Uterus (tissue), 4 donors: ENCODE results near the gene VPS37D. TPM values are rescaled to one million over a fixed set of nuclear protein-coding genes. Genes with fewer than 3 reads are reported as not detected.
"Not testable (repeated sequence)": the region's sequence is repeated elsewhere in the genome, so short reads cannot be mapped to it uniquely, and the experiment has no call there.

Experiments
- DNase-seq, 2 donors: peaks; one replicate each; pipeline ENCODE4 v3.0.0-alpha.2; 2019 to 2020
- H3K27ac ChIP-seq, 2 donors: fragments of 200-600 bp; sonication (generic); 1 replicate in 1 of 2; 2 replicates in 1 of 2; pipeline ENCODE4 v1.5.1; 2016 to 2018
- H3K27me3 ChIP-seq, 2 donors: fragments of 200-600 bp; sonication (generic); one replicate each; pipeline ENCODE4 v1.5.1; 2018 to 2019; ENCODE audit warnings: control low read depth in 1 of 2
- H3K36me3 ChIP-seq, 2 donors: fragments of 200-600 bp; sonication (generic); one replicate each; pipeline ENCODE4 v1.5.1; 2019; ENCODE audit warnings: control low read depth in 1 of 2
- H3K4me1 ChIP-seq, 2 donors: fragments of 200-600 bp; sonication (generic); one replicate each; pipeline ENCODE4 v1.5.1; 2018 to 2019; ENCODE audit warnings: control low read depth in 1 of 2
- H3K4me3 ChIP-seq, 2 donors: fragments of 200-600 bp; sonication (generic); 1 replicate in 1 of 2; 2 replicates in 1 of 2; pipeline ENCODE4 v1.5.1; 2018 to 2019; ENCODE audit warnings: mild to moderate bottlenecking in 1 of 2
- H3K9me3 ChIP-seq, 2 donors: fragments of 200-600 bp; sonication (generic); one replicate each; pipeline ENCODE4 v1.5.1; 2019; ENCODE audit warnings: control low read depth in 1 of 2
- CTCF ChIP-seq, 4 experiments: fragments of 200-600 bp in 2 of 4; fragments of 450-650 bp in 2 of 4; sonication (generic) in 2 of 4; IDR thresholded peaks; one replicate each; pipeline ENCODE4 v1.5.1; 2016 to 2019; ENCODE audit warnings: antibody characterized with exemption in 4 of 4, mild to moderate bottlenecking in 2 of 4, moderate library complexity in 1 of 4
- POLR2A ChIP-seq, 2 donors: fragments of 450-650 bp; IDR thresholded peaks; one replicate each; pipeline ENCODE4 v1.6.1; 2016; ENCODE audit warnings: antibody characterized with exemption in 2 of 2, mild to moderate bottlenecking in 1 of 2, moderate library complexity in 1 of 2
- intact Hi-C: fragments of 100-400 bp; cut with DNase I; formaldehyde crosslinking; loops from one replicate; pipeline ENCODE4 v1.15.1; 2023; ENCODE audit warnings: low total_unique reads
- microRNA counts, 2 donors: library from miRNA; unstranded; fragments of <30 nt; microRNA quantifications; one replicate each; lab custom pipeline; 2016 to 2017
- microRNA-seq: library from miRNA; unstranded; fragments of <30 nt; microRNA quantifications from one replicate; pipeline ENCODE4, GENCODE V29; 2016; ENCODE audit warnings: borderline microRNAs expressed, borderline replicate concordance
- small RNA-seq: library from RNA; depleted of rRNA; stranded (forward); fragments of <200 nt; gene quantifications from one replicate; pipeline ENCODE3, GENCODE V24; 2016
- total RNA-seq, 4 donors: library from RNA; depleted of rRNA in 3 of 4; stranded (reverse); fragments of >200 nt in 3 of 4; gene quantifications; one replicate each; pipeline versions ENCODE4 v1.1.0 to v1.2.4, GENCODE V29; 2014 to 2023
- donor health status: DM: yes; HTN: yes; CAD: no.

Gene VPS37D
- total RNA-seq, 4 donors from 2014 or later = 6.7 to 9.3 (median 8.8) TPM; not detected in 1

- Histone ChIP-seq H3K4me1 (peaks cover 0 to 12% of the 10 kb centered on the region in 2 donors), H3K9me3 (no peaks in the 10 kb centered on the region), H3K36me3 (no peaks in the 10 kb centered on the region), H3K4me3 (peak within 1 kb of the TSS; percentile 49 to 70), H3K27ac (peak within 1 kb of the TSS; percentile 47 to 51), H3K27me3 (no peaks in the 10 kb centered on the region)
- TF ChIP-seq POLR2A (IDR thresholded peaks at IDR 0.05) (peak in 1 of 2 donors; percentile 66), CTCF (IDR thresholded peaks at IDR 0.05) (no peak)
- intact Hi-C loops = no loop called here
- DNase-seq = peak in 1 of 2 donors; percentile 77
Observed at GRCh38 chr7:73718905-73719805, 51.5 kb downstream of the VPS37D start, which contains the start of gene STX1A. STX1A (minus strand) TSS chr7:73719669; CDS start chr7:73719631, 38 bp downstream.

GRCh38 chr7:73719806-73720169, 52.2 kb downstream of the VPS37D start:
- Histone ChIP-seq H3K27me3 (no peaks in the 10 kb centered on the region), H3K27ac (no peak overlapping the region), H3K9me3 (no peaks in the 10 kb centered on the region), H3K4me3 (peak overlapping the region; percentile 33 to 70), H3K36me3 (no peaks in the 10 kb centered on the region), H3K4me1 (peaks cover 0 to 12% of the 10 kb centered on the region in 2 donors)
- no peak for DNase-seq
- no peak for TF ChIP-seq CTCF (IDR thresholded peaks at IDR 0.05)
- no peak for TF ChIP-seq POLR2A (IDR thresholded peaks at IDR 0.05)
- intact Hi-C loops = no loop called here

GRCh38 chr7:73720443-73720842, 52.8 kb downstream of the VPS37D start:
- H3K27ac ChIP-seq, H3K36me3 ChIP-seq, H3K27me3 ChIP-seq, H3K4me3 ChIP-seq, intact Hi-C loops, DNase-seq, H3K9me3 ChIP-seq: not testable (repeated sequence)
- H3K4me1 ChIP-seq = peaks cover 0 to 12% of the 10 kb centered on the region in 2 donors

- H3K4me3 ChIP-seq = no peak overlapping the region
- H3K27me3 ChIP-seq = no peaks in the 10 kb centered on the region
- H3K4me1 ChIP-seq = peaks cover 0 to 12% of the 10 kb centered on the region in 2 donors
- intact Hi-C loops = no loop called here
- H3K36me3 ChIP-seq = no peaks in the 10 kb centered on the region
- H3K27ac ChIP-seq = no peak overlapping the region
- no peak for DNase-seq
- TF ChIP-seq POLR2A (IDR thresholded peaks at IDR 0.05) = no peak
- TF ChIP-seq CTCF (IDR thresholded peaks at IDR 0.05) = no peak
- no peaks in the 10 kb centered on the region for H3K9me3 ChIP-seq
Observed at GRCh38 chr7:73721377-73721817, 53.8 kb downstream of the VPS37D start.

MicroRNA genes within 50 kb of the gene (microRNA counts, 767-probe panel; counts per million panel counts)
- 0 counts per million in 2 donors for microRNA hsa-miR-4284 (lab: Ali Mortazavi, UCI)

Small RNA genes lying within 50 kb of the gene (microRNA-seq; reads per million reads assigned to microRNA genes)
- gene MIR4284 = not detected

Small RNA genes lying within 50 kb of the gene (small RNA-seq; reads per million reads assigned to genes)
- not detected for gene MIR4284

Other genes with a start within 250 kb of the VPS37D start
- 1 to 10 TPM in 1 of 4 donors, under 1 TPM in 2, not detected in 1; 0.55 to 1.5 (median 0.90) TPM for gene FZD9, start 234.1 kb upstream of the VPS37D start, total RNA-seq
- gene BAZ1B, start 145.5 kb upstream of the VPS37D start, total RNA-seq = 10 to 100 TPM; 29.5 to 79.5 (median 59.8) TPM
- 10 to 100 TPM; 13.8 to 63.5 (median 43.7) TPM for gene BCL7B, start 110.1 kb upstream of the VPS37D start, total RNA-seq
- 100 to 1,000 TPM in 1 of 4 donors, 10 to 100 TPM in 3; 21.5 to 106 (median 50.9) TPM for gene TBL2, start 89.3 kb upstream of the VPS37D start, total RNA-seq
- 1 to 10 TPM in 2 of 4 donors, not detected in 2; 1.7 to 1.9 TPM for gene MLXIPL, start 43.3 kb upstream of the VPS37D start, total RNA-seq
- gene DNAJC30, start 15.6 kb downstream of the VPS37D start, total RNA-seq = 10 to 100 TPM in 1 of 4 donors, 1 to 10 TPM in 2, under 1 TPM in 1; 0.29 to 14.1 (median 3.3) TPM
- gene BUD23, start 15.8 kb downstream of the VPS37D start, total RNA-seq = 10 to 100 TPM; 12.4 to 54.6 (median 31.5) TPM
- 10 to 100 TPM in 2 of 4 donors, 1 to 10 TPM in 2; 2.3 to 19.1 (median 11.0) TPM for gene STX1A, start 51.8 kb downstream of the VPS37D start, total RNA-seq
- 10 to 100 TPM in 2 of 4 donors, 1 to 10 TPM in 2; 4.4 to 14.1 (median 7.7) TPM for gene ABHD11, start 71.0 kb downstream of the VPS37D start, total RNA-seq
- 10 to 100 TPM in 1 of 4 donors, under 1 TPM in 2, not detected in 1; 0.51 to 15.1 (median 0.88) TPM for gene CLDN3, start 102.4 kb downstream of the VPS37D start, total RNA-seq
- gene CLDN4, start 163.2 kb downstream of the VPS37D start, total RNA-seq = 10 to 100 TPM in 1 of 4 donors, 1 to 10 TPM in 2, under 1 TPM in 1; 0.77 to 55.7 (median 4.5) TPM
- gene METTL27, start 174.7 kb downstream of the VPS37D start, total RNA-seq = 1 to 10 TPM in 3 of 4 donors, not detected in 1; 1.5 to 9.3 (median 2.8) TPM
- 1 to 10 TPM in 1 of 4 donors, not detected in 3; 1.1 TPM for gene TMEM270, start 193.3 kb downstream of the VPS37D start, total RNA-seq